CD4-positive, alpha-beta T cell treated with Interleukin-15 for 4 hours (primary cell): Measurements from ENCODE around the gene VSIR.

Source experiments
- DNase-seq: peaks from one replicate; pipeline ENCODE4 v3.0.0-alpha.2; 2020; ENCODE audit warnings: low spot score

The VSIR gene

DNA sequence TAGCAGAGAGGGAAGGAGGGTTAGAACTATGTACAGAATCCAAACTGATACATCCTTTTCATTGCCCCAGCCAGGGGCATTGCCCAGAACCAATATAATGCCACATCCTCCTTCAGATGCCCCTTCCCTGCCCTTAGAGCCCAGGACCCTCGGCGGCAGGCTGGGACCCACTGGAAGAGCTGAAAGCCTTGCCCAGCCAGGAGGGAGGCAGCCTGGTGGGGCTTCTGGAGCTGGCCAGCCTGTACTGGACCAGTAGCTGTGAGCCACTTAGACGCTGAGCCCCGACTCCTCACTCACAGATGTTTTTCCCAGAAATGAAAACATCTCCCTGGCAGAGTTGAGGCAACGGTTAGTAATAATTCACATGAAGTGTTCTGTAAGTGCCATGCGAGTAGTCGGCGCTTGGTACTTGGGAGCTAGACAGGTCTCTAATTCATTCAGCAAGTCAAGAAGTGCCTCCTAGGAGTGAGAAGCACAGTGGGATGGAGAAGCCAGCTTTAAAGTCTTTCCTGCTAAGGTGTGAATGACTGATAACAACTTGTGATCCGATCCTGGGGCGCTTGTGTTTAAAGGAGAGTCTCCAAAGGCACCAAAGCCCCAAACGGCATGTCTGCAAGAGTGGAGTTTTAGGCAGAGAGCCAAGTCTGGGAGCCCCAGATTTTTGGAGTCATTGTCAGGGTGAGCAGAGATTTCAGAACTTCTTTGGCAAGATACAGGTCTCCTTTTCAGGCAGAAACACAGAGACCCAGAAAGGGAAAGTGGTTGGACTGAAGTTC is 9.8 kb downstream of the VSIR start:
- DNase-seq, result no peak

- no peak for DNase-seq
These were observed 11.0 kb downstream of the VSIR start for GRCh38 chr10:71762324-71762723.

DNA sequence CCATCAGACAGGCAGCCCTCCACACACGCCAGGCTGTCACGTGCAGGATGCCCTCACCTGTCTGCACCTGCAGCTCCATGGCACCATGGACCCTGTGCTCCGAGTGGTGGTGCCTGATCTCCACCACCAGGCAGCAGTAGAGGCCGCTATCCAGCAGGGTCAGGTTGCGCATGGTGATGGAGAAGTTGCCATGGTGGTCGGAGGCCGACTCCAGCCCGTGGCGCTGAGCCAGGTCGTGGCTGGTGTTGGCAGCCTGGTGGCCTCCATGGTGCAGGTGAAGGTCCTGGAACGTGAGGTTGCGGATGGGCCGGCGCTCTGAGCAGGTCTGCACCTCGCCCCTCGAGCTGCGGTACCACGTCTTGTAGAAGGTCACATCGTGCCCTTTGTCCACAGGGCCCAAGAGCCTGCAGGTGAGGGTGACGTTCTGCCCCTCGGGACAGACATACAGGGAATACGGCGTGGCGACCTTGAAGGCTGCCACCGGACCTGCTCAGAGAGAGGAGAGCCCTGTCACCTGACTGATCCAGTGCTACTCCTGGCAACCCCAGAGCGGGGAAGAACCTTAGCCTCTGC is 11.7 kb downstream of the VSIR start:
- no peak for DNase-seq

- DNase-seq, result peak; percentile 74
These were observed 12.2 kb downstream of the VSIR start for GRCh38 chr10:71761105-71761511.

DNA sequence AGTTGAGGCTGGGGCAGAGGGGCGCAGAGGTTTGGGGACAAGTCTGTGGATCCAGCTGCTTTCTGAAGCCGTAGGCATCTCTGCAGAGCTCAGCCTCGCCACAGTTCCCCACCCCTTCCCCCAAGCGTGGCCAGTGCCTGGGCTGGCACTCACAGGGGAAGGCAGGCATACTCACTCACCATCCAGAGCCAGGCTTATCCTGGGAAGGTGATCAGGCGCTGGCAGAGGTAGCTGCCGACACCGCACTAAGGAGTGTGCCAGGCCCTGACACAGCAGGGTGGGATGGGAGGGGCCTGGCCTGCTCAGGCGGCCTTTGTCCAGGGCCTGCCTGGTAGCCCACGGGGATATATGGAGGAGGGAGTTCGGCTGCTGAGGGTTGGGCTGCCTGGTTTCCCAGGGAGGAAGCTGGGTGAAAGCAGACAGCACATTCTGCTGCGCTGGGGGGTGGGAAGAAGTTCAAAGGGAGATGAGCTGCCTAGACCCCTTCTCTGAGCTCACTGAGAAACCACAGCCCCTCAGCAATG is 15.9 kb downstream of the VSIR start:
- DNase-seq, result no peak

DNA sequence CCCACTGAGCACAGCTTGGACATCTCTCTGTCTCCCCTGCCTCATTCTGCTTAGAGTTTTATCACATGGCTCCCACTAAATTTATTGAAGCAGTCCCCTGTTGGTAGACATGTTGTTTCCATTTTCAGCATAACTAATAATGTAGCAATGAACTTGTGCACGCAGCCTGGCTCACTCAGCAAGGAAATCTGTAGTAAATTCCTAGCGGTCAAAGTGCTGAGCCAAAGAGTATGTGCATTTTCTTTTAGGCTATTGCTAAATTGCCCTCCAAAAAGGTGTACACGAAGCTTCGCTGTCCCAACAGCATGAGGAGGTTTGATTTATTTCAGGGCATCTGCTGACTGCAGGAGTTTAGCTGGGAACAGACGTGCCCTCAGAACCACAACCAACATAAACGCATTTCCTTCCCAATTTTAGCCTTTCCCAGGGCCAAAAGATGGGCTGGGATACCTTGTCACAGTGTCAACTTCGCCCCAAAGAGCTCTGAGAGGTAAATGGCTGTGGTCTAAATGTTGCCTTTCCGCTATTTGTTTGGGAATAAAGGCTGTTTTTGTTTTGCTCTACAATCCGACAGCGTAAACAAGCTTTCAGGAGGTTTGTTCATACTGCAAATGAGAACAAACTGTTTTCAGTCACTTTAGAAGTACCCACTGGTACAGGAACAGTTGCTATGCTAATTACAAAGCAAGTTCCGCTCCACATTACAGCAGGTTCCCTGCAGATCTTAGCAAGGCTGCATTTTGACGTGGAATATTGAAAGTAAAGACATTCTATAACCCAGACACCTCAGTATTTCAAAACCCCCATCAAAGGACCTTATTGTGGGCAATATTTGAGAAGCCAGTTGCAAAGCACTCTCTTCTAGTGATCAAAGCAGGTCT is 16.8 kb downstream of the VSIR start:
- peak; percentile 40 for DNase-seq

- no peak for DNase-seq
These were observed 18.0 kb downstream of the VSIR start for GRCh38 chr10:71755179-71755879.

DNA sequence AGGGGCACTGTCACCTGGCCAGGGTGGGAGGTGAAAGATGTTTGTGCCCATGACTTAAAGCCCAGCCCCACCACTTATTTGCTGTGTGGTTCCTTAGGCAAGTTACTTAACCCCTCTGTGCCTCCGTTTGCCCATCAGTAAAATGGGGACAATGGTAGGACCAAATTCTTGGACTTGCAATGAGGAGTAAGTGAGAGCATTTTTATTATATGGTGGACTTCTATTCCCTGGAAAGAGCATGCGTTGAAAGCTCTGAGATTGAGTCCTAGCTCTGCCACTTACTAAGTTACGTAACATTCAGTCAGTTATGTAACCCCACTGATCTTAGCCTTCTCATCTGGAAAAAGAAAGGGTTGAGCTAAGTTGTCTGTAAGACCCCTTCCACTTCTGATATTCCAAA is 18.8 kb downstream of the VSIR start:
- DNase-seq, result no peak

DNA sequence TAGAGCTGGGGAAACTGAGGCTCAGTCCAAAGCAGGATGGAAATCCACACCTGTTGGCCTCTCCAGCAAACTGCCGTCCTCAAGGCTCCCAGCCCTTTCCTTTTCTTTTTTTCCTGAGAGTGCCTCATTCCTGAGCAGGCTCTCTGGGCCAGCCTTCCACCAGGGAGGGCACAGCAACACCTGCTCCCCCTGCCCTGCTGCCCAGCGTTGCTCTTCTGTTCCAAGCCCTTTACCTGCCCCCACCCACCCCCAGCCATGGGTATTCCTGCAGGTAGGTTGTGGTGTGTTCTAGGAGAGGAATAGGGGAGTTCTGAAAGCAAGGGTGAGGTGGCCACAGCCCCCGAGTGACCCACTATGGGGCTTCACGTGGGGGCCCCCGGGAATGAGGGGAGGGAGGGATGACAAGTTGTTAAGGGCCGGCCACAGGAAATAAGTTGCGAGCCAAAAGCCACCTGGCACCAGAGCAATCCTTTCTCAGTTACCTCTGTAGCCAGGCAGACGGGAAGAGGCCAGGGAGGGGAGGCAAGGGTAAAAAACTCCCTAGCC is 19.3 kb downstream of the VSIR start:
- no peak for DNase-seq

- DNase-seq, result no peak
These were observed 20.0 kb downstream of the VSIR start for GRCh38 chr10:71753091-71753959.

DNA sequence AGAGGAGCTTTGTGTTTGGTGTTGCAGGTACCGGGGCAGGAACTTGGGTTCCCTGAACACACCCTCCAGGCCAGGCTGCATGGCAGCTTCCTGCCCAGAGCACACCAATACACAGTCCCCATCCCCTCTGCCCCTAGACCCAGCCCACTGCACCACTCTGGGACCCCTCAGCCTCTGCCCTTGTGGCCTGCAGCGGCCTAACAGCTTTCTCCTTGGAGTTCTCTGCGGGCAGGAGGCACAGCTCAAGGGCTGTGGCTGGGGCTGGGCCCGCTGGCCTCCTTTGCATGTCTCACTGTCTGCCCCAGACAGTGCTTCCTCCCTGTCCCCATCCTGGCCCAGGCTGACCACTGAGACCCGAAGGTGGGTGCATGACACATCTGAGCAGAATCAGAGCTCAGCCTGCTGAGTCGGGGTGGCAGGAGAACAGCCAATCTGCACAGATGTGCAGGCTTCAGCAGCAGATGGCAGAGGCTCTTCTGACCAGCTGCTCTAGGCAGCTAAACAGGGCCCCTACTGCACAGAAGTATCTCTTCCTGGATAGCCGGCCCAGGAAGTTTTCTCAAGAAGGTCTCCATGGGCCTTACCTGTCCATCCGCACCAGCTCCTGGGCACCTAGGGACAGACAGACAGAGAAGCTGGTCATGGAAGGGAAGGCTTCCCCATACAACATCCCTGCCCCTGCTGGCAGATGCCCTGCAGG is 20.8 kb downstream of the VSIR start:
- DNase-seq, result no peak

DNA sequence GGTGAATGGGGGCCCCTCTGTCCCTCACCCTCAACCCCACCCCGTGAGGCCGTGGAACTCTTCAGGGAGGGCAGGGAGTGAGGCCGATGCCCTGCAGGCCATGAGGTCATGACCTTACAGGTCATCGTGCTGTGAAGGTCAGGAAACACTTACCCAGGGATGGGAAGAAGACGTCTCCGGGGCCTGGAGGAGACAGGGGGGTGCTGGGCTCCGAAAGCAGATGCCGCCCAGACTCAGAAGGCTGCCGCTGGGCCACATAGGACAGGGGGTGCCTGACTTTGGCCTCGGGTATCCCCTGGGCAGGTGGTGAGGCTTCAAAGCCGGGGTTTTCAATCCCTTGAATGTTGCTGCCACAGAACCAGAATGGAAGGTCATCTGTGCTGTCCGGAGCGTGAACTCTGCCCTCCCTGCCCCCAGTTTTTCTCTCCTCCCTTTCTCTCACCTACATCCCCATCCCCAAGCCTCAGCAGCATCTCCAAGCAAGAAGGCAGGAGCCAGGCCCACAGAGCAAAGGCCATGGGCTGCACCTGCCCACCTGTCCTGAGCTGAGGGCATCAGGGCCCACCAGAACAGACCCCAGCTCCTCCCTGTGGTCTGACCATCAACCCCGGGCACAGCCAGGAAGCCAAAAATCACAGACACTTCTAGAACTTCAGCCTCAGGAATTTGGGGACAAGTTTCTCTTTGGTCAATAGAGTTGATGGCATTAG is 21.6 kb downstream of the VSIR start:
- no peak for DNase-seq

GRCh38 chr10:71750986-71751385 is 22.3 kb downstream of the VSIR start:
- no peak for DNase-seq

DNA sequence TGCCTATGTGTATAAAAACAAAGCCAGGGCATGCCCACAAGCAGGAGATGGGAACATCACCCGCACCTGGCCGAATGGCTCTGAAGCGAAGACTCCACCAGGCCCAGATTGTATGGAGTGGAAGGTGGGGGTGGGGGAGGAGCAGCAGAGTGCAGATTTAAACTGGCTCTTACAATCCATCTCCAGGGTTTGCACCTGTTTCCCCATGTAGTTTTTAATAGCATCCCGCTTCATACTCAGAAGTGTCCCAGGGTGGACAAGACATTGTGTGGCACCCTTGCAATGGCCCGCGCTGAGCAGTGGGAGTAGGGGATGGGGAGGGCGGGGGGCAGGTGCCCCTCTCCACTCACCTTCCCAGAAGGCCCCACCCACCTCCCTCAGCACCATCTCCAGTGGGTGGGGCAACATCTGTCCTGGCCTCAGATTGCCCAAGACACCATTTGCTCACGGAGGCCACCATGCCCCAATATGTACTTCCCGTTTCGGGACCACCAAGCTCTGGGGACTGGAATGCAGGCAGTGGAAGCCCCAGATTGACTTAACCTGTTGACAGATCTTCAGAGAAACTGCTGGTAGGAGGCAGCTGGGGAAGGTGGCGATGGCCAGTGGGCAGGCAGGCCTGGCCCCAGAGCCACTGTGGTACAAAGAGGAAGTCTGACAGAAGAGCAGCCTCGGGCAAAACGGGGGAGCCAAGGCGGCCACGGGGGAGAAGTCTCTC is 23.0 kb downstream of the VSIR start:
- DNase-seq, result no peak

DNA sequence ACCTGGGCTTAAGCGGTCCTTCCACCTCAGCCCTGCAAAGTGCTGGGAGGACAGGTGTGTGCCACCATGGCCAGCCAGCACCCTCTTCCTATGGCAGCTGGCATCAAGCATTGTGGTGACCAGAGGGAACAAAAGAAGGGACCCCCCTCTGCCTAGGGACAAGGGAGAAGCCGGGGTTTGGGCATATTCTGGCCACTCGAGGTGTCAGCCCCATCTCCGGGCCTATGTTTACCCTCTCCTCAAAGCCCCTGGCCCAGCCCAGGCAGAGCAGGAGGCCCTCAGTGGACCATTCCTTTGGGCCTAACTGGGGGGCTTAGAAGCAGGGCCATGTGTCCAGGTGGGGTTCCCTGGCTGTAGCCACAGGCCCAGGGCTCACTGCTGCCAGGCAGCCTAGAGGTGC is 23.9 kb downstream of the VSIR start:
- DNase-seq, result no peak

DNA sequence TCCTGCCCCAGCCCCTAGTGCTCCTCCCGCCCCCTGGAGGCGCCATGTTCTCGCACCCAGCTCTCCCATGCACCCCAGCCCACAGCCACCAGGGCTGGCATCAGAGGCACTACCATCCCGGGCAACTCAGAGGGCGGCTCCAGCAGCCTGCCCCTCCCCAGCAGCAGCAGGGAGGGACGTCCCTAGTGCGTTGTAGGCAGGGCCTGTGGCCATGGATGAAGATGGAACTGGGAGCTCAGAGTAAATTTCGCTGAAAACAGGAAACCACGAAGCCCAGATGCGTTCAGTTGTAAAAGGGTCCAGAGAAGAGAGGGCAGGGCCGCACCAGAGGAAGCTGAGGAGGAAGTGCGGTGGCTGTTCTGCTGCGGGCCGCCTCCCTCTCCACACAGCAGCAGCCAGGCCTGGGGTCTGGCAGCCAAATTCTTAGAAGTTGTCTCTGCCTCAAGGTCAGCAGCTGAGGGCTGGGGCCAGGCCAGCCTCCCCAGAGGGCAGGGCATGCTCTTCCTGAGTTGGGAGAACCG is 24.6 kb downstream of the VSIR start:
- DNase-seq, result peak; percentile 88

GRCh38 chr10:71747551-71748523 is 25.5 kb downstream of the VSIR start:
- DNase-seq, result no peak
